SU-DHL-6 (cell line): ENCODE results near the gene TMEM240.

Experiments used
- CTCF ChIP-seq: fragments of 200-600 bp; sonication (generic); IDR thresholded peaks from one replicate; pipeline ENCODE4 v1.5.1; 2017; ENCODE audit warnings: antibody characterized with exemption, mild to moderate bottlenecking, low read length, moderate library complexity; ENCODE audit not compliant: insufficient read depth, poor library complexity, severe bottlenecking
- EZH2phosphoT487 ChIP-seq: fragments of 200-600 bp; sonication (generic), shearing (Covaris generic); conservative IDR thresholded peaks from 2 replicates; pipeline ENCODE4 v1.6.1; 2018; ENCODE audit warnings: mild to moderate bottlenecking, antibody characterized with exemption, low read length, moderate library complexity, mixed read lengths

- TF ChIP-seq CTCF (no peak), EZH2phosphoT487 (no peak)
Measured at GRCh38 chr1:1535201-1536018, 5.0 kb downstream of the TMEM240 start.
